Neuron (in vitro differentiated cells): Measurements from ENCODE around the gene ZNF853.

Experiments
- H2AFZ ChIP-seq: one replicate; pipeline ENCODE4 v1.6.1; 2013; ENCODE audit warnings: low read depth, mild to moderate bottlenecking, inconsistent platforms, low read length, moderate library complexity
- H3K27me3 ChIP-seq: one replicate; pipeline ENCODE4 v1.6.1; 2013; ENCODE audit warnings: low read length; ENCODE audit not compliant: insufficient read depth
- H3K36me3 ChIP-seq: one replicate; pipeline ENCODE4 v1.6.1; 2013; ENCODE audit warnings: low read length; ENCODE audit not compliant: insufficient read depth
- H3K4me1 ChIP-seq: one replicate; pipeline ENCODE4 v1.6.1; 2013; ENCODE audit warnings: low read length; ENCODE audit not compliant: insufficient read depth
- H3K4me3 ChIP-seq: 2 replicates; pipeline ENCODE4 v1.5.1; 2013; ENCODE audit warnings: mild to moderate bottlenecking, low read length, moderate library complexity
- H3K9me3 ChIP-seq: one replicate; pipeline ENCODE4 v1.6.1; 2013; ENCODE audit warnings: low read length

The ZNF853 gene

GRCh38 chr7:6646465-6646864 is 31.1 kb downstream of the ZNF853 start:
- Histone ChIP-seq H2AFZ (no peak overlapping the region), H3K9me3 (peaks cover 52% of the 10 kb centered on the region), H3K4me3 (no peak overlapping the region), H3K36me3 (peaks cover 89% of the 10 kb centered on the region), H3K4me1 (no peaks in the 10 kb centered on the region), H3K27me3 (no peaks in the 10 kb centered on the region)

- Histone ChIP-seq H3K9me3 (peaks cover 58% of the 10 kb centered on the region), H3K36me3 (peaks cover 89% of the 10 kb centered on the region), H2AFZ (no peak overlapping the region), H3K27me3 (no peaks in the 10 kb centered on the region), H3K4me3 (no peak overlapping the region), H3K4me1 (no peaks in the 10 kb centered on the region)
Observed at GRCh38 chr7:6647080-6647479, 31.7 kb downstream of the ZNF853 start.

DNA sequence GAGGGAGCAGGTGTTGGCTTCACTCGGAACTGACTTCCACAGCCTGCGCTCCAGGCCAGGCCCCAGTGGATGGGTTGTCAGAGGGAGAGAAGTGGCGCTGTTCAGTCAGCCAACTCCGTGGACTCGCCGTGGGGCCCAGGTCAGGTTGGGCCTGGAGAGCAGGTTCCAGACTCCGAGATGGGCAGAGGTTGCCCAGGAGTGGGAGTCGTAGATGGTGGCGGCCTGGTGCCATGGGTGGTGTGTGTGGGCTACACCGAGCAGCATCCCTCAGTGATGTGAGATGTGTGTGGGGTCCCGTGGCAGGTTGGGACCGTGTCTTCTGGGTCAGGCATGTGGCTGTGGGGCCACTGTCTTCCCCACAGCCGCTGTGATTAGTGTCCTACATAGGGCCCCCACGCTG is 32.1 kb downstream of the ZNF853 start:
- Histone ChIP-seq H3K27me3 (no peaks in the 10 kb centered on the region), H3K36me3 (peaks cover 89% of the 10 kb centered on the region), H3K4me3 (no peak overlapping the region), H3K9me3 (peaks cover 63% of the 10 kb centered on the region), H2AFZ (no peak overlapping the region), H3K4me1 (no peaks in the 10 kb centered on the region)

- peaks cover 68% of the 10 kb centered on the region for H3K9me3 ChIP-seq
- H3K27me3 ChIP-seq = no peaks in the 10 kb centered on the region
- H2AFZ ChIP-seq = no peak overlapping the region
- H3K36me3 ChIP-seq = peaks cover 88% of the 10 kb centered on the region
- H3K4me3 ChIP-seq = no peak overlapping the region
- no peaks in the 10 kb centered on the region for H3K4me1 ChIP-seq
Observed at GRCh38 chr7:6648066-6648814, 32.8 kb downstream of the ZNF853 start.

DNA sequence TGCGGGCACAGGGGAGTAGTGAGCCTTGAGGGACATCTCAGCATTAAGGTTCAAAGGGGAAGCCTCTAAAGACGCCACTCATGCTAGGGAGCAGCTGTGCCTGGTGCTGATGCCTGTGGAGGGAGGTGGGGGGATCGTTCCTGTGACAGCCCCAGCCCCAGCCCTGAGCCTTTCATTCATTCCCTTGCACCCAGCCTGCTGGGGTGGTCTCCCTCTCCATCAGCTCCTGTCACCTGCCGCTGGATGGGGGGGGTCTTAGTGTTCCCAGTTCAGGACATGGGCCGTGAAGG is 33.4 kb downstream of the ZNF853 start:
- Histone ChIP-seq H3K4me3 (no peak overlapping the region), H3K36me3 (peaks cover 86% of the 10 kb centered on the region), H3K27me3 (no peaks in the 10 kb centered on the region), H3K9me3 (peaks cover 68% of the 10 kb centered on the region), H2AFZ (no peak overlapping the region), H3K4me1 (no peaks in the 10 kb centered on the region)

DNA sequence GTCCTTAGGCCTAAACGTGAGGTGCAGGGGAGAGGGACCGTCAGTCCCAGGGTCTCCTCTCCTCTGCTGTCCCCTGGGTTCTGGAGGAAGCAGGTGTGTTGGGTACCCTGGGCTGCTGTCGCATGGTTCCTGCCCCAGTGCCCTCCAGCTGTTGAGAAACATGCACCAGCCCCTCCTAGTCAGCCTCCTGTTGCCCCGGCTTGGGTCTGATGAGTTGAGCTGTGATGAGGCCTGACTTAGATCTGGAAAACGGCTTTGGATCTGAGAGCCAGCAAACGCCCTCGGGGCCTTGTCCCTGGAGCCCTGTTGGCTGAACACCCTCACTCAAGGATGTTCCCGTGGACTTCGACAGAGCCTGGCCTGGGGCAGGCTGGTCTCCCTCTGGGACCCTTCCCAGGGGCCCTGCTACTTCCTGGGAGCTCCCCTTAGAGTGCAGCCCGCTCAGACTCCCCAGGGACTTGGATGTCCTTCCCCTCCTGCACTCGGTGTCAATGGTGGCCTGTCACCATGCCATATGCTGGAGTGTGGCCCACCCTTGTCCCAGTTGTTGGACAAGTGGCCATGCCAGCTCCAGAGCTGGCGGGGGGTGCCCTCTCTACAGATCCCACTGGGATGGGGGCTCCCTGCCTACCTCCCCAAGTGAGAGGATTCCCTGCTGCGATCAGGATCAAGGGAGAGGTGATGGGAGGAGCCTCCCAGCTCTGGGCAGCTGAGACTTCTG is 34.0 kb downstream of the ZNF853 start:
- Histone ChIP-seq H2AFZ (no peak overlapping the region), H3K9me3 (peaks cover 74% of the 10 kb centered on the region), H3K4me1 (no peaks in the 10 kb centered on the region), H3K36me3 (peaks cover 84% of the 10 kb centered on the region), H3K4me3 (no peak overlapping the region), H3K27me3 (no peaks in the 10 kb centered on the region)

DNA sequence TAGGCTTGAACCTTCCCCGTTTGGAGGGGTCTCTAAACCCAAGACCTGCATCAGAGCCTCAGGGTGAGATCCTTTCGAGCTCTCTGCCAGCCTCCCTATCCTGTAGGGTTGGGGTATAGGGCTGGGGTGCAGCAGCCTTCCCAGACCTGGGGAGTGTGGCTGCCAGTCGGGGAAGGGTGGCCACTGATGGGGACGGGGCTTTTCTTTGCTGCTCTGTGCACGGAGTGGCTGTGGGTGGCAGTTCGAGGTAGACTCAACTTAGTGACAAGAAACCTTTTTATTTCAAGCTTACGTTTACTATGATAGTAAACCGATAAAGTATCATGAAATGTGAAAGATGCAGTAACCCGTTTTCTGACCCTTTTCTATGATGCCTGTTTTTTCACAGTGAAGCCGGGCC is 34.7 kb downstream of the ZNF853 start:
- Histone ChIP-seq H3K4me1 (no peaks in the 10 kb centered on the region), H3K36me3 (peaks cover 84% of the 10 kb centered on the region), H3K4me3 (no peak overlapping the region), H2AFZ (no peak overlapping the region), H3K9me3 (peaks cover 80% of the 10 kb centered on the region), H3K27me3 (no peaks in the 10 kb centered on the region)

GRCh38 chr7:6650521-6651011 is 35.2 kb downstream of the ZNF853 start:
- no peak overlapping the region for H2AFZ ChIP-seq
- H3K36me3 ChIP-seq = peaks cover 87% of the 10 kb centered on the region

GRCh38 chr7:6651851-6652445 is 36.5 kb downstream of the ZNF853 start:
- H2AFZ ChIP-seq = no peak overlapping the region
- H3K9me3 ChIP-seq = peaks cover 87% of the 10 kb centered on the region
- no peaks in the 10 kb centered on the region for H3K27me3 ChIP-seq
- no peaks in the 10 kb centered on the region for H3K4me1 ChIP-seq
- H3K36me3 ChIP-seq = peaks cover 80% of the 10 kb centered on the region
- H3K4me3 ChIP-seq = no peak overlapping the region

More at GRCh38 chr7:6650521-6651011, 35.2 kb downstream of the ZNF853 start:
- no peak overlapping the region for H3K4me3 ChIP-seq
- H3K9me3 ChIP-seq = peaks cover 85% of the 10 kb centered on the region
- H3K4me1 ChIP-seq = no peaks in the 10 kb centered on the region
- H3K27me3 ChIP-seq = no peaks in the 10 kb centered on the region

GRCh38 chr7:6652446-6653011 is 37.1 kb downstream of the ZNF853 start:
- Histone ChIP-seq H3K4me1 (no peaks in the 10 kb centered on the region), H3K36me3 (peaks cover 74% of the 10 kb centered on the region), H3K27me3 (no peaks in the 10 kb centered on the region), H3K9me3 (peaks cover 82% of the 10 kb centered on the region), H2AFZ (no peak overlapping the region), H3K4me3 (no peak overlapping the region)

DNA sequence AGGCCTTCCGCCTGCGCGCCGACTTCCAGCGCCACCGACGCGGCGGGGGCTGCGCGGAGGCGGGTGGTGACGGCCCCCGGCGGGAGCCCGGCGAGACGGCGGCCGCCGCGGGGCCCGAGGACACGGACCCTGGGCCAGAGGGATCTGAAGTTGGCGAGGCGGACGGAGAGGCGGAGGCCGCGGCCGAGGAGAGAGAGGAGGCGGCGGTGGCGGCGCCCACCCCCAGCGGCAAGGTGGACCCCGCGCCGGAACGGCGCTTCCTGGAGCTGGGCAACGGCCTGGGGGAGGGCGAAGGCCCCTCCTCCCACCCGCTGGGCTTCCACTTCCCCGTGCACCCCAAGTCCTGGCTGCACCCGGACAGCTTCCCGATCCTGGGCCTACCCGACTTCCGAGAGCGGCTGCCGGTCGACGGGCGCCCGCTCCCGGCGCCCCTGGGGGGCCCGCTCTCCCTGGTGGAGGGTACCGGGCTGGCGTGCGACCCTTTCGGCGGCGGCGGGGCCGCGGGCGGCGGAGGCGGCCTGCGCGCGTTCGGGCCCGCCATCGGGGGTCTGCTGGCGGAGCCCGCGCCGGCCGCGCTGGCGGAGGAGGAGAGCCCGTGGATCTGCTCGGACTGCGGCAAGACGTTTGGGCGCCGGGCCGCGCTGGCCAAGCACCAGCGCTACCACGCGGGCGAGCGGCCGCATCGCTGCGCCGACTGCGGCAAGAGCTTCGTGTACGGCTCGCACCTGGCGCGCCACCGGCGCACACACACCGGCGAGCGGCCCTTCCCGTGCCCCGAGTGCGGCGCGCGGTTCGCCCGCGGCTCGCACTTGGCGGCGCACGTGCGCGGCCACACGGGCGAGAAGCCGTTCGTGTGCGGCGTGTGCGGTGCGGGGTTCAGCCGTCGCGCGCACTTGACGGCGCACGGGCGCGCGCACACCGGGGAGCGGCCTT is 37.9 kb downstream of the ZNF853 start:
- Histone ChIP-seq H3K4me3 (no peak overlapping the region), H3K27me3 (no peaks in the 10 kb centered on the region), H3K36me3 (peaks cover 66% of the 10 kb centered on the region), H2AFZ (no peak overlapping the region), H3K9me3 (peaks cover 74% of the 10 kb centered on the region), H3K4me1 (no peaks in the 10 kb centered on the region)

GRCh38 chr7:6654113-6654841 is 38.9 kb downstream of the ZNF853 start:
- peaks cover 64% of the 10 kb centered on the region for H3K9me3 ChIP-seq
- no peak overlapping the region for H3K4me3 ChIP-seq
- H3K4me1 ChIP-seq = no peaks in the 10 kb centered on the region
- H2AFZ ChIP-seq = no peak overlapping the region
- peaks cover 57% of the 10 kb centered on the region for H3K36me3 ChIP-seq
- H3K27me3 ChIP-seq = no peaks in the 10 kb centered on the region
